Measurements from ENCODE around the gene TRPM2. TPM values are rescaled to one million over a fixed set of nuclear protein-coding genes. Genes with fewer than 3 reads are reported as not detected.
"Not testable (repeated sequence)": the region's sequence is repeated elsewhere in the genome, so short reads cannot be mapped to it uniquely, and the experiment has no call there.

Gene TRPM2
- total and polyA plus RNA-seq, 2 experiments from 2014 or later = not detected

DNA sequence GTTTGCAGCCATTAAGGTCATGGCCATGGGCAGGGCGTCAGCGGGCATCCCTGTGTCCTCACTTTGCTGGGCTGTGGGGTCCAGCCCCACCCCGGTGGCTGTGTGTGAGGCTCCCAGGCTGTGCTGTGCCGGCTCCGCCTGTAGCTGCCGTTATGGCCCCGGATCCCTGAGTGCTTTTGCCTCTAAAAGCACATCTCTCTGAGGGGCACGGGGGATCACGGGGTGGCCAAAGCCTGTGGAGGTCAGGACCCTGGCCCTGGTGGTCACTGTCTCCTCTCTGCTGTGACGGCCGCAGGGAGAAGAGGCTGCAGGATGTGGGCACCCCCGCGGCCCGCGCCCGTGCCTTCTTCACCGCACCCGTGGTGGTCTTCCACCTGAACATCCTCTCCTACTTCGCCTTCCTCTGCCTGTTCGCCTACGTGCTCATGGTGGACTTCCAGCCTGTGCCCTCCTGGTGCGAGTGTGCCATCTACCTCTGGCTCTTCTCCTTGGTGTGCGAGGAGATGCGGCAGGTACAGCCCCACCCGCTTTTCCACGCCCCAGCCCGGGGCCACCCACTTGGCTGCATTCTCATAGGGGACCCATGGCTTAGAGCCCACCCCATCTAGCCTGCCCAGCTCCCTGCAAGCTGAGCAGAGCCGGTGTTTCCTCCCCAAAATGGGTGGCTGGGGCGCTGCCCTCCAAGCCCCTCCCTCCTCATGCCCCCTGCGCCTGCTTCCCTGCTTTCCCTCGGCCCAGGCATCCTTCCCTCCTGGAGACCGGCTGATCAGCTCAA is 48.2 kb downstream of the TRPM2 start:
- DNase-seq (ENCODE audit: low read depth in 1 of 2, low spot score in 1 of 2) = no peak
- no peaks in the 10 kb centered on the region for H3K4me1 ChIP-seq (ENCODE audit: low read depth)
- TF ChIP-seq, protein P1, sequence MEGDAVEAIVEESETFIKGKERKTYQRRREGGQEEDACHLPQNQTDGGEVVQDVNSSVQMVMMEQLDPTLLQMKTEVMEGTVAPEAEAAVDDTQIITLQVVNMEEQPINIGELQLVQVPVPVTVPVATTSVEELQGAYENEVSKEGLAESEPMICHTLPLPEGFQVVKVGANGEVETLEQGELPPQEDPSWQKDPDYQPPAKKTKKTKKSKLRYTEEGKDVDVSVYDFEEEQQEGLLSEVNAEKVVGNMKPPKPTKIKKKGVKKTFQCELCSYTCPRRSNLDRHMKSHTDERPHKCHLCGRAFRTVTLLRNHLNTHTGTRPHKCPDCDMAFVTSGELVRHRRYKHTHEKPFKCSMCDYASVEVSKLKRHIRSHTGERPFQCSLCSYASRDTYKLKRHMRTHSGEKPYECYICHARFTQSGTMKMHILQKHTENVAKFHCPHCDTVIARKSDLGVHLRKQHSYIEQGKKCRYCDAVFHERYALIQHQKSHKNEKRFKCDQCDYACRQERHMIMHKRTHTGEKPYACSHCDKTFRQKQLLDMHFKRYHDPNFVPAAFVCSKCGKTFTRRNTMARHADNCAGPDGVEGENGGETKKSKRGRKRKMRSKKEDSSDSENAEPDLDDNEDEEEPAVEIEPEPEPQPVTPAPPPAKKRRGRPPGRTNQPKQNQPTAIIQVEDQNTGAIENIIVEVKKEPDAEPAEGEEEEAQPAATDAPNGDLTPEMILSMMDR (IDR thresholded peaks at IDR 0.05; ENCODE audit: low read depth, low read length) = no peak
- no peaks in the 10 kb centered on the region for H3K36me3 ChIP-seq
- H3K27me3 ChIP-seq = no peaks in the 10 kb centered on the region
- no peak overlapping the region for H3K27ac ChIP-seq
- H3K4me3 ChIP-seq = no peak overlapping the region
- no peaks in the 10 kb centered on the region for H3K9me3 ChIP-seq (ENCODE audit: low read depth)

DNA sequence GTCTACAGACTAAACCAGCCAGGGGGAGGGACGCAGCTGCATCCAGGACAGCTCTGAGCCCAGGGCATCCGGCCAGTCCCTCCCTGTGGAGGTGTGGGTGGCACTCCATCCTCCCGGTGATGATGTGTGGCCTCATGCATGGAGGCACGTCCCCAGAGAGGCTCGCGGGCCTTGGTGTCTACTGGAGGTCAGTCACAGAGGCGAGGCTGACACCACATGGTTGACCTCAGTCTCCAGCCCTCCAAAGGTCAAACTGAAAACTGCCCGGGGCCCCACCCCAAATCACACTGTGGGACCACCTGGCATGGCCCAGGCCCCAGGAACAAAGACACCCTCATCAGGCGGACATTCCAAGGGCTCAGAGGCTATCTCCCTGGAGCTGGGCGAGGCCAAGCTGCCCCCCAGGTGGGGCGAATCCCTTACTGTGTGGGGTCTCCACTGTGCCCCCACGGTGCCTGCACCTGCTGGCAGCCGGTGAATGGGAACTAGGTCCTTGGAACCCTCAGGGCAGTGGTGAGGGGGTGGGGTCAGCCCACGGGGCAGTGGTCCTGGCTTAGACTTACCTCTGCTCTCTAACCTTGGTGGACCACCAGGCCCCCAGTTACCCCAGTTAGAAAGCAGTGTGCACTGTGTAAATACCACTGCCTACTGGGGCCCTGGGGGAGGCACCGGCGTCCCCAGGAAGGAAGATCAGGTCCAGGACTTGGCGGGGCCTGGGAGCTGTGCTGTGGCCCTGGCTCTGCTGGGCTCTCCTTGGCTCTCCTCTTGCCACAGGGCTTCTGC is 49.1 kb downstream of the TRPM2 start:
- H3K9me3 ChIP-seq (ENCODE audit: low read depth) = no peaks in the 10 kb centered on the region
- no peak for DNase-seq (ENCODE audit: low read depth in 1 of 2, low spot score in 1 of 2)

DNA sequence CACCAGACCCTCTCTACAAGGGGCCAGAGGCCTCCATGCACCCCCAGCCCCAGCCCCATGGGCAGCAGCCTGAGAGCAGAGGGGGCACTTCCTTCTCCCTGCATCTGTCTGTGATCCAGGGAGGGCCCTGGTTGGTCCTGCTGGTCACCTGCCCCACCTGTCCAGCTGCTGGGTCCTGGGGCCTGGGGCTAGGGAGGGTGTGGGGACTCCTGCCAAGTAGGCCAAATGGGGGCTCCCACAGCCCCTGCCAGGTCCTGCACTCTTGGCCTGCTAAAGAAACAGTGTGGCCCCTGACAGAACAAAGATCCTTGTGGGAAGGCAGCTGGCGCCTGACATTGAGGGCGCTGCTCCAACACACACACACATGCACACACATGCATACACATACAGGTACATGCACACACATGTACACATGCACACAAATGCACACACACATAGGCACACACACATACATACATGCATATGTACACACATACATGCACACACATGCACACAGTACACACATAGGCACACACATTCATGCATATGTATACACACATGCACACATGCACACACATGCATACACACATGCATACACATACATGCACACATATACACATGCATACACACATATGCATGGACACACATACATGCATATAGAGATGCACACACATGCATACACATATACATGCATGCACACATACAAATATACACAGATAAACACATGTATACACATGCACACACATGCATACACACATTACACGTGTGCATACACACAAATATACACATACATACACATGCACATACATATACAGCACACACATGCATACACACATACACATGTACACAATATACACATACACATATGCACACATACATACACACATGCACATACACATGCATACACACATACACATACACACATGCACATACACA is 49.9 kb downstream of the TRPM2 start:
- no peak overlapping the region for H3K27ac ChIP-seq
- no peaks in the 10 kb centered on the region for H3K27me3 ChIP-seq
- TF ChIP-seq, protein P1 (IDR thresholded peaks at IDR 0.05; ENCODE audit: low read depth, low read length) = no peak
- H3K9me3 ChIP-seq (ENCODE audit: low read depth) = no peaks in the 10 kb centered on the region
- H3K4me1 ChIP-seq (ENCODE audit: low read depth) = no peaks in the 10 kb centered on the region
- no peaks in the 10 kb centered on the region for H3K36me3 ChIP-seq
- no peak for DNase-seq (ENCODE audit: low read depth in 1 of 2, low spot score in 1 of 2)
- H3K4me3 ChIP-seq = no peak overlapping the region

More for the DNA sequence above, 49.1 kb downstream of the TRPM2 start:
- TF ChIP-seq, protein P1 (IDR thresholded peaks at IDR 0.05; ENCODE audit: low read depth, low read length) = no peak
- H3K27me3 ChIP-seq = no peaks in the 10 kb centered on the region
- no peak overlapping the region for H3K4me3 ChIP-seq
- no peak overlapping the region for H3K27ac ChIP-seq
- H3K36me3 ChIP-seq = no peaks in the 10 kb centered on the region
- no peaks in the 10 kb centered on the region for H3K4me1 ChIP-seq (ENCODE audit: low read depth)

DNA sequence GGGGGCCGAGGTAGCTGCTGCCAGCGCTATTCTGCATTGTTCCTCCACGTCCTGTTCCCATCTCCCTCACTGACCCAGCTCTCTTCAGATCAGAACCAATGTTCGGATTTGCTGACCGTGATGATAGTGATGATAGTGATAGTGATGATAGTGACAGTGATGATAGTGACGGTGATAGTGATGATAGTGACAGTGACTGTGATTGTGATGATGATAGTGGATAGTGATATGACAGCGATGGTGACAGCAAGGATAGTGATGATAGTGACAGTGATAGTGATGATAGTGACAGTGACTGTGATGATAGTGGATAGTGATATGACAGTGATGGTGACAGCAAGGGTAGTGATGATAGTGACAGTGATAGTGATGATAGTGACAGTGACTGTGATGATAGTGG is 51.1 kb downstream of the TRPM2 start:
- not testable (repeated sequence) for H3K27me3 ChIP-seq; H3K4me1 ChIP-seq (ENCODE audit: low read depth); H3K4me3 ChIP-seq; H3K36me3 ChIP-seq; H3K9me3 ChIP-seq (ENCODE audit: low read depth); DNase-seq (ENCODE audit: low read depth in 1 of 2, low spot score in 1 of 2); H3K27ac ChIP-seq

DNA sequence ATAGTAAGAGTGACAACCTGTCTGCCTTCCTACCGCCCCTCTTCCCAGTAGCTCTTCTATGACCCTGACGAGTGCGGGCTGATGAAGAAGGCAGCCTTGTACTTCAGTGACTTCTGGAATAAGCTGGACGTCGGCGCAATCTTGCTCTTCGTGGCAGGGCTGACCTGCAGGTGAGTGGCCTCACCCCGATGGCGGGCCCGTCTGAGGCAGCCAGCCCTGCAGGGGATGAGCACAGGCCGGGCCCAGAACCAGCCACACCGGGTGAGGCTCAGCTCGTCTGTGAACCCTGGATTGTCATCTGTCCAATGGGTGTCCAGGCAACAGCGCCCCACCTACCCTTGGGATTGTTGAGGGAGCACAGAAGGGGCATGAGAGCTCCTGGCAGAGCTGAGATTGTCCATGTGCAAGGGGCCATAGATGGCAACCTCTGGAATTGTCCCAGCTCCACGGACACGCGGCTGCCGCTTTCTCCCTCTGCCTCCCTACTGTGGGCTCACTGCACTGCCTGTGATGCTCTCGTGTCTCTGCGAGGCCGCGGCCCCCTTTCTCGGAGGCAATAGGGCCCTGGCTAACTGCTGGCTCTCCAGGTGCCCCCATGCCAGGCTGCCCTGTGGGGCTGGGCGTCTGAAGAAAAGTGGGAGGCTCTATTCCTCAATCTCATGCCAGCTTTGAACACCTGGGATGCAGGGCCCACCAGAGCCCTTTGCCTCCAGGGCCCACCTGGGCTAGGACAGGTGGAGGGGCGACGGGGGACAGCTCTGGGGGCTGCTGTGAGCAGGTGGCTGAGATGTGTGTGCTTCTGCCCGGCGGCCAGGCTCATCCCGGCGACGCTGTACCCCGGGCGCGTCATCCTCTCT is 51.9 kb downstream of the TRPM2 start:
- DNase-seq (ENCODE audit: low read depth in 1 of 2, low spot score in 1 of 2) = no peak
- Histone ChIP-seq H3K9me3 (ENCODE audit: low read depth) (no peaks in the 10 kb centered on the region), H3K27ac (no peak overlapping the region), H3K4me1 (ENCODE audit: low read depth) (no peaks in the 10 kb centered on the region), H3K4me3 (no peak overlapping the region), H3K36me3 (no peaks in the 10 kb centered on the region), H3K27me3 (no peaks in the 10 kb centered on the region)
- TF ChIP-seq, protein P1 (IDR thresholded peaks at IDR 0.05; ENCODE audit: low read depth, low read length) = no peak
